Mucosa of descending colon (tissue), 3 donors: Measurements from ENCODE around the gene KRT24. TPM values are rescaled to one million over a fixed set of nuclear protein-coding genes. Genes with fewer than 3 reads are reported as not detected.

Source experiments
- ATAC-seq: fragments of 200-7000 bp; cut with Tn5 transposase; one replicate; pipeline ENCODE4 v1.9.1; 2020; ENCODE audit warnings: mild to moderate bottlenecking, moderate library complexity
- DNase-seq, 3 donors: peaks; one replicate each; pipeline ENCODE4 v3.0.0-alpha.2; 2020
- H3K36me3 ChIP-seq: fragments of 200-600 bp; one replicate; pipeline ENCODE4 v1.8.0; 2021; ENCODE audit warnings: low read depth, mild to moderate bottlenecking
- H3K4me1 ChIP-seq: fragments of 200-600 bp; one replicate; pipeline ENCODE4 v1.8.0; 2021; ENCODE audit warnings: low read depth, mild to moderate bottlenecking
- H3K4me3 ChIP-seq: fragments of 200-600 bp; one replicate; pipeline ENCODE4 v1.8.0; 2021; ENCODE audit warnings: mild to moderate bottlenecking
- H3K9me3 ChIP-seq: fragments of 200-600 bp; one replicate; pipeline ENCODE4 v1.8.0; 2021; ENCODE audit warnings: mild to moderate bottlenecking
- CTCF ChIP-seq: fragments of 200-600 bp; IDR thresholded peaks from one replicate; pipeline ENCODE4 v1.8.0; 2022; ENCODE audit warnings: antibody characterized with exemption, mild to moderate bottlenecking
- intact Hi-C, 2 donors: fragments of 100-400 bp; cut with DNase I in 1 of 2; cut with micrococcal nuclease in 1 of 2; formaldehyde crosslinking; loops; one replicate each; pipeline versions ENCODE4 v1.11.0 to v1.11.1; 2022; cut with DNase I, micrococcal nuclease
- total RNA-seq, 3 donors: library from RNA; stranded (reverse); fragmentation: NEBNext Ultra II Directional in 2 of 3; extraction: Animal tissue kit (Norgen Biotek cat#: 25700) in 2 of 3; gene quantifications; one replicate each; pipeline versions ENCODE4 v1.2.1 to v1.2.4, GENCODE V29; 2021 to 2023
- donor health status: DM: no; HTN: no; CAD: no; lungs with moderate emphysema.
- donor health status: DM: no; HTN: no; CAD: no.
- donor health status: DM: no; HTN: yes; CAD: no.

KRT24 gene
- total RNA-seq, 3 donors from 2014 or later, result 2.0 to 4.2 (median 2.4) TPM

GRCh38 chr17:40694584-40694983 lies 9.0 kb downstream of the KRT24 start:
- H3K9me3 ChIP-seq, result no peaks in the 10 kb centered on the region
- no peak overlapping the region for H3K4me3 ChIP-seq
- H3K4me1 ChIP-seq, result no peaks in the 10 kb centered on the region
- TF ChIP-seq CTCF, result no peak
- H3K36me3 ChIP-seq, result no peaks in the 10 kb centered on the region
- ATAC-seq (no peak), DNase-seq (no peak)
- intact Hi-C loops, result no loop called here

GRCh38 chr17:40687106-40687505 lies 16.4 kb downstream of the KRT24 start:
- ATAC-seq, result no peak
- no peak for DNase-seq
- Histone ChIP-seq H3K9me3 (no peaks in the 10 kb centered on the region), H3K4me3 (no peak overlapping the region), H3K36me3 (no peaks in the 10 kb centered on the region), H3K4me1 (no peaks in the 10 kb centered on the region)
- no peak for TF ChIP-seq CTCF
- intact Hi-C loops, result no loop called here

- ATAC-seq (no peak), DNase-seq (no peak)
- TF ChIP-seq CTCF, result no peak
- intact Hi-C loops, result no loop called here
- no peak overlapping the region for H3K4me3 ChIP-seq
- H3K36me3 ChIP-seq, result no peaks in the 10 kb centered on the region
- no peaks in the 10 kb centered on the region for H3K9me3 ChIP-seq
- no peaks in the 10 kb centered on the region for H3K4me1 ChIP-seq
Measured at GRCh38 chr17:40686192-40686591, 17.4 kb downstream of the KRT24 start.

- Histone ChIP-seq H3K4me1 (no peaks in the 10 kb centered on the region), H3K9me3 (no peaks in the 10 kb centered on the region), H3K4me3 (no peak overlapping the region), H3K36me3 (no peaks in the 10 kb centered on the region)
- ATAC-seq (no peak), DNase-seq (no peak)
- intact Hi-C loops, result no loop called here
- no peak for TF ChIP-seq CTCF
Measured at GRCh38 chr17:40680998-40681397, 22.6 kb downstream of the KRT24 start.

GRCh38 chr17:40679523-40679907 lies 24.0 kb downstream of the KRT24 start:
- DNase-seq, result no peak
- intact Hi-C loops, result no loop called here

More at GRCh38 chr17:40679523-40679907, 24.0 kb downstream of the KRT24 start:
- no peak for ATAC-seq
- no peak overlapping the region for H3K4me3 ChIP-seq
- TF ChIP-seq CTCF, result no peak
- H3K4me1 ChIP-seq, result no peaks in the 10 kb centered on the region
- no peaks in the 10 kb centered on the region for H3K9me3 ChIP-seq
- H3K36me3 ChIP-seq, result no peaks in the 10 kb centered on the region
